ENCODE measurements around the gene PDGFRB. TPM values are rescaled to one million over a fixed set of nuclear protein-coding genes. Genes with fewer than 3 reads are reported as not detected.
A peak's percentile ranks its signal among the peaks of the same experiment; 100 is the strongest.

The PDGFRB gene
- polyA plus RNA-seq, 3 donors, result 0.04 to 0.99 (median 0.20) TPM

DNA sequence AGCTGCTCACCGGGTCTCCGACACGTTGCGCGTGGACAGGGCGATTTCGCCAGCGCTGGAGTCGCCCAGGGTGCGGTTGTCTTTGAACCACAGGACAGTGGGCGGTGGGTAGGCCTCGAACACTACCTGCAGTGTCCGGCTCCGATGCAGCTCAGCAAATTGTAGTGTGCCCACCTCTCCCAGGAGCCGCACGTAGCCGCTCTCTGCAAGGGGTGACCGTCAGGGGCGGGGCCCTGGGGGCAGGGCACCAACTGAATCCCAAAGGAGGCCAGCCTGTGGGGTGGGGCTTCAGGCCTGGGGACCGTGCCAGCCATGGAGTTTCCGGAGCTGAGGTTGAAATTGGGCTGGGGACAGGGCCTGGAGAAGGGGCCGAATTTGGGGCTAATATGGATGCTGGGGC, 22.9 kb downstream of the PDGFRB start:
- Histone ChIP-seq H3K36me3 (replicated peaks in 1 of 2; ENCODE audit: control insufficient read depth in 1 of 2, insufficient read depth in 2 of 2, low read length in 2 of 2) (no peaks in the 10 kb centered on the region), H3K4me3 (replicated peaks in 1 of 3; ENCODE audit: low read depth in 2 of 3, low read length in 3 of 3) (no peak overlapping the region), H4K20me1 (ENCODE audit: insufficient read depth, low read length) (no peaks in the 10 kb centered on the region), H3K4me2 (replicated peaks; ENCODE audit: extremely low read depth, low read length, poor library complexity, severe bottlenecking) (no peak overlapping the region), H3K27me3 (ENCODE audit: control insufficient read depth in 2 of 2, insufficient read depth in 2 of 2, low read length in 2 of 2) (no peaks in the 10 kb centered on the region), H3K27ac (ENCODE audit: low read depth in 1 of 2, low read length in 2 of 2) (peak overlapping the region in 1 of 2 donors; percentile 34), H3K79me2 (ENCODE audit: insufficient read depth, low read length) (no peaks in the 10 kb centered on the region), H3K9ac (ENCODE audit: insufficient read depth, low read length, poor library complexity, severe bottlenecking) (no peak overlapping the region), H3K4me1 (ENCODE audit: control insufficient read depth in 1 of 2, insufficient read depth in 2 of 2, low read length in 2 of 2) (peaks cover 22 to 30% of the 10 kb centered on the region in 2 donors), H2AFZ (ENCODE audit: insufficient read depth, low read depth, low read length, poor library complexity, severe bottlenecking) (no peak overlapping the region), H3K9me3 (replicated peaks in 1 of 2; ENCODE audit: control insufficient read depth in 1 of 2, insufficient read depth in 1 of 2, low read length in 2 of 2) (no peaks in the 10 kb centered on the region)
- TF ChIP-seq, protein P1, sequence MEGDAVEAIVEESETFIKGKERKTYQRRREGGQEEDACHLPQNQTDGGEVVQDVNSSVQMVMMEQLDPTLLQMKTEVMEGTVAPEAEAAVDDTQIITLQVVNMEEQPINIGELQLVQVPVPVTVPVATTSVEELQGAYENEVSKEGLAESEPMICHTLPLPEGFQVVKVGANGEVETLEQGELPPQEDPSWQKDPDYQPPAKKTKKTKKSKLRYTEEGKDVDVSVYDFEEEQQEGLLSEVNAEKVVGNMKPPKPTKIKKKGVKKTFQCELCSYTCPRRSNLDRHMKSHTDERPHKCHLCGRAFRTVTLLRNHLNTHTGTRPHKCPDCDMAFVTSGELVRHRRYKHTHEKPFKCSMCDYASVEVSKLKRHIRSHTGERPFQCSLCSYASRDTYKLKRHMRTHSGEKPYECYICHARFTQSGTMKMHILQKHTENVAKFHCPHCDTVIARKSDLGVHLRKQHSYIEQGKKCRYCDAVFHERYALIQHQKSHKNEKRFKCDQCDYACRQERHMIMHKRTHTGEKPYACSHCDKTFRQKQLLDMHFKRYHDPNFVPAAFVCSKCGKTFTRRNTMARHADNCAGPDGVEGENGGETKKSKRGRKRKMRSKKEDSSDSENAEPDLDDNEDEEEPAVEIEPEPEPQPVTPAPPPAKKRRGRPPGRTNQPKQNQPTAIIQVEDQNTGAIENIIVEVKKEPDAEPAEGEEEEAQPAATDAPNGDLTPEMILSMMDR (IDR thresholded peaks at IDR 0.05), result no peak
- 98% methylated on average over 22 of the region's 22 CpGs for WGBS (ENCODE audit: insufficient coverage)
- intact Hi-C loops (cut with micrococcal nuclease), result loop anchor here (5.0 to 10.0 kb wide), 2 partner anchors 40 to 212 kb away; no protein-coding TSS in a partner anchor
- H3K36me3 Mint-ChIP-seq, result peaks cover 0 to 1% of the 10 kb centered on the region in 2 donors
- H3K4me3 Mint-ChIP-seq, result no peak overlapping the region
- H3K4me1 Mint-ChIP-seq, result peaks cover 34% of the 10 kb centered on the region
- no peaks in the 10 kb centered on the region for H3K9me3 Mint-ChIP-seq
- peaks cover 2 to 8% (median 3%) of the 10 kb centered on the region in 3 donors for H3K27me3 Mint-ChIP-seq (ENCODE audit: low read depth in 3 of 3)
- no peak for DNase-seq
- peak overlapping the region in 3 of 7 donors; percentile 34 to 86 (median 53) for H3K27ac Mint-ChIP-seq

DNA sequence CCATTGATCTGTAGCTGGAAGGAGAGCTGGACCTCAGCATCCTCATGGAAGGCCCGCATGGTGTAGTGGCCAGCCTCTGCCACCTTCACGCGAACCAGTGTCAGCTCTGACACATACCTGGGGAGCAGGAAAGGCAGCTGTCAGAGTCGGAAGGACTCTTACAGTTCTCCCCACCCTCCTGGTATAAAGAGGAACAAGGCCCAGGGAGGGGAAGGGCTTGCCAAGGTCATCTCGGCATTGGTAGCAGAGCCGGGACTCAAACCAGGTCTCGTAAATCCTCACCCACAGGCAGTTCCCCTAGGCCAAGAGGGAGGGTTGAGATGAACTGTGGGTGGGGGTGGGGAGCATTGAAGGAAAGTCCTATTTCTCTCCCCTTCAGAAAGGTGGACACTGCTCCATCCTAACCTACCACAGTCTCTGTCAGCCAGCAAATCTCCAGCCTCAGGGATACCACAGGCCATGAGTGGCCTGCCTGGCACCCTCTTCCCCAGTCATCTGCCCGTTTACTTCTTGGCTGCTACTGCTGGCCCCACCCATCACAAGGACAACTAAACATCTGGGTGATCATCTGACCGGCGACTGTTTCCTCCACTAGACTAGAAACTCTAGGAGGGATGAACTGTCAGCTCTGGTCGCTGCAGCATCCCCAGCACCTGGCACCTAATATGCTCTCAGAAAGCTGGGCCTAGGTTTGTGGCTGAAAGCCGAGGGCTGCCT, 23.5 kb downstream of the PDGFRB start:
- Histone ChIP-seq H3K9me3 (replicated peaks in 1 of 2; ENCODE audit: control insufficient read depth in 1 of 2, insufficient read depth in 1 of 2, low read length in 2 of 2) (no peaks in the 10 kb centered on the region), H3K4me2 (replicated peaks; ENCODE audit: extremely low read depth, low read length, poor library complexity, severe bottlenecking) (peak overlapping the region; percentile 21), H3K27me3 (ENCODE audit: control insufficient read depth in 2 of 2, insufficient read depth in 2 of 2, low read length in 2 of 2) (no peaks in the 10 kb centered on the region), H3K36me3 (replicated peaks in 1 of 2; ENCODE audit: control insufficient read depth in 1 of 2, insufficient read depth in 2 of 2, low read length in 2 of 2) (no peaks in the 10 kb centered on the region), H3K4me1 (ENCODE audit: control insufficient read depth in 1 of 2, insufficient read depth in 2 of 2, low read length in 2 of 2) (peaks cover 22 to 30% of the 10 kb centered on the region in 2 donors), H4K20me1 (ENCODE audit: insufficient read depth, low read length) (no peaks in the 10 kb centered on the region), H2AFZ (ENCODE audit: insufficient read depth, low read depth, low read length, poor library complexity, severe bottlenecking) (peak overlapping the region; percentile 6), H3K79me2 (ENCODE audit: insufficient read depth, low read length) (no peaks in the 10 kb centered on the region), H3K4me3 (replicated peaks in 1 of 3; ENCODE audit: low read depth in 2 of 3, low read length in 3 of 3) (no peak overlapping the region), H3K27ac (ENCODE audit: low read depth in 1 of 2, low read length in 2 of 2) (peak overlapping the region; percentile 34 to 50), H3K9ac (ENCODE audit: insufficient read depth, low read length, poor library complexity, severe bottlenecking) (no peak overlapping the region)
- Mint-ChIP-seq H3K36me3 (peaks cover 0 to 1% of the 10 kb centered on the region in 2 donors), H3K27ac (peak overlapping the region; percentile 8 to 86 (median 69)), H3K4me1 (peaks cover 34% of the 10 kb centered on the region), H3K4me3 (no peak overlapping the region), H3K27me3 (ENCODE audit: low read depth in 3 of 3) (peaks cover 2 to 5% (median 3%) of the 10 kb centered on the region in 3 donors), H3K9me3 (no peaks in the 10 kb centered on the region)
- DNase-seq, result peak; percentile 52 to 59 (median 58)
- intact Hi-C loops (cut with micrococcal nuclease), result loop anchor here (2.0 to 10.0 kb wide), 3 partner anchors 40 to 213 kb away; no protein-coding TSS in a partner anchor
- TF ChIP-seq, protein P1 (IDR thresholded peaks at IDR 0.05), result no peak
- 55% methylated on average over 8 of the region's 12 CpGs for WGBS (ENCODE audit: insufficient coverage)
